GM12878 (cell line): Measurements from ENCODE around the gene PRSS57. TPM values are rescaled to one million over a fixed set of nuclear protein-coding genes. Genes with fewer than 3 reads are reported as not detected.
A peak's percentile ranks its signal among the peaks of the same experiment; 100 is the strongest.

Experiments
- ATAC-seq: fragments of 200-7000 bp; cut with Tn5 transposase; 3 replicates; pipeline ENCODE4 v1.9.1; 2020; ENCODE audit warnings: mild to moderate bottlenecking, moderate library complexity
- BruUV-seq: library from RNA; stranded (reverse); fragments of 400-500 nt; replicated peaks from 2 replicates; lab custom pipeline; 2021; lab: Mats Ljungman, UMichigan
- CTCF ChIA-PET: fragments of 300-600 bp; sonication (Branson Sonifier 250); formaldehyde crosslinking; extraction: SDS; loops from one replicate; lab custom pipeline; 2021; ENCODE audit warnings: inconsistent platforms; lab: Yijun Ruan, JAX
- POLR2A ChIA-PET: fragments of 350-600 bp; formaldehyde crosslinking; extraction: SDS; loops from one replicate; lab custom pipeline; 2021; ENCODE audit warnings: inconsistent platforms; lab: Charles Lee
- RAD21 ChIA-PET: fragments of 300-600 bp; sonication (Branson Sonifier 250); formaldehyde crosslinking; loops from one replicate; lab custom pipeline; 2023; ENCODE audit warnings: antibody characterized with exemption; ENCODE audit not compliant: unreplicated experiment; lab: Charles Lee
- SMC1A ChIA-PET: fragments of 300-600 bp; sonication (Branson Sonifier 250); formaldehyde crosslinking; loops from one replicate; lab custom pipeline; 2023; ENCODE audit not compliant: unreplicated experiment, uncharacterized antibody; lab: Charles Lee
- DNase-seq: peaks from one replicate; pipeline ENCODE4 v3.0.0-alpha.2; 2011; ENCODE audit warnings: low read depth, low spot score
- FAIRE-seq: peaks from 3 replicates; lab custom pipeline; 2011; peaks lifted over from hg19 to GRCh38; lab: Jason Lieb, UNC
- H2AFZ ChIP-seq: 2 replicates; pipeline ENCODE4 v1.6.0; 2011; ENCODE audit warnings: low read depth, low read length, control low read depth; ENCODE audit not compliant: control insufficient read depth
- H3K27ac ChIP-seq: 2 replicates; pipeline ENCODE4 v1.5.1; 2011; ENCODE audit warnings: control low read depth; ENCODE audit not compliant: control insufficient read depth, insufficient read depth
- H3K27me3 ChIP-seq, 2 experiments: replicated peaks in 1 of 2; 2 replicates each; pipeline versions ENCODE4 v1.6.0 to v1.6.1; 2011; ENCODE audit warnings: low read length in 1 of 2; ENCODE audit not compliant: control insufficient read depth in 2 of 2, insufficient read depth in 2 of 2
- H3K36me3 ChIP-seq, 2 experiments: 2 replicates each; pipeline ENCODE4 v1.5.1; 2011; ENCODE audit warnings: low read length in 1 of 2; ENCODE audit not compliant: control insufficient read depth in 2 of 2, insufficient read depth in 2 of 2
- H3K4me1 ChIP-seq: 2 replicates; pipeline ENCODE4 v1.6.1; 2011; ENCODE audit warnings: mild to moderate bottlenecking, low read length, moderate library complexity, mixed read lengths; ENCODE audit not compliant: control insufficient read depth, insufficient read depth
- H3K4me2 ChIP-seq: 2 replicates; pipeline ENCODE4 v1.6.0; 2011; ENCODE audit warnings: control low read depth; ENCODE audit not compliant: control insufficient read depth, insufficient read depth
- H3K4me3 ChIP-seq: fragments of 200-600 bp; sonication (generic); 2 replicates; pipeline ENCODE4 v1.5.1; 2016
- H3K79me2 ChIP-seq: 2 replicates; pipeline ENCODE4 v1.6.0; 2011; ENCODE audit warnings: low read length; ENCODE audit not compliant: control insufficient read depth, insufficient read depth
- H3K9ac ChIP-seq: 2 replicates; pipeline ENCODE4 v1.8.0; 2011; ENCODE audit warnings: low read length, control low read depth, mixed read lengths; ENCODE audit not compliant: control insufficient read depth, insufficient read depth
- H3K9me3 ChIP-seq: replicated peaks from 3 replicates; pipeline ENCODE4 v1.5.1; 2011; ENCODE audit warnings: mild to moderate bottlenecking, low read length; ENCODE audit not compliant: control insufficient read depth, insufficient read depth
- H4K20me1 ChIP-seq: 2 replicates; pipeline ENCODE4 v1.6.0; 2011; ENCODE audit not compliant: control insufficient read depth, insufficient read depth
- CHD2 ChIP-seq: IDR thresholded peaks from 2 replicates; pipeline ENCODE4 v1.6.1; 2011; ENCODE audit warnings: low read depth, low read length, improper control_type of control experiment, borderline replicate concordance
- CHD4 ChIP-seq: fragments of 200-600 bp; sonication (generic); IDR thresholded peaks from 2 replicates; pipeline ENCODE4 v1.6.1; 2016; ENCODE audit warnings: mild to moderate bottlenecking
- EZH2 ChIP-seq: IDR thresholded peaks from 2 replicates; pipeline ENCODE4 v1.6.1; 2012; ENCODE audit warnings: low read depth, mild to moderate bottlenecking, control low read depth, inconsistent platforms, low read length, borderline replicate concordance; ENCODE audit not compliant: control insufficient read depth
- IKZF1 ChIP-seq: fragments of 450-650 bp; conservative IDR thresholded peaks from 2 replicates; pipeline ENCODE4 v1.6.1; 2017; ENCODE audit warnings: antibody characterized with exemption, mild to moderate bottlenecking
- MEF2B ChIP-seq: fragments of 450-650 bp; IDR thresholded peaks from 2 replicates; pipeline ENCODE4 v1.6.1; 2018; ENCODE audit warnings: mild to moderate bottlenecking, moderate library complexity; ENCODE audit not compliant: partially characterized antibody, poor library complexity, severe bottlenecking
- NR2F1 ChIP-seq: fragments of 450-650 bp; conservative IDR thresholded peaks from 2 replicates; pipeline ENCODE4 v1.6.1; 2017; ENCODE audit warnings: mild to moderate bottlenecking
- PAX8 ChIP-seq: fragments of 450-650 bp; IDR thresholded peaks from 2 replicates; pipeline ENCODE4 v1.6.1; 2017; ENCODE audit warnings: mild to moderate bottlenecking, moderate library complexity
- POLR2A ChIP-seq: IDR thresholded peaks from 2 replicates; pipeline ENCODE4 v1.6.1; 2011; ENCODE audit warnings: low read depth, mild to moderate bottlenecking, low read length
- RUNX3 ChIP-seq: IDR thresholded peaks from 2 replicates; pipeline ENCODE4 v1.6.1; 2012; ENCODE audit warnings: low read length, inconsistent platforms
- SP1 ChIP-seq: IDR thresholded peaks from one replicate; pipeline ENCODE4 v1.6.1; 2011; ENCODE audit warnings: low read depth, low read length
- TCF12 ChIP-seq: IDR thresholded peaks from 2 replicates; pipeline ENCODE4 v1.6.1; 2011; ENCODE audit warnings: low read depth, mild to moderate bottlenecking, low read length
- ZBED1 ChIP-seq: IDR thresholded peaks from 2 replicates; pipeline ENCODE4 v1.6.1; 2016; ENCODE audit warnings: borderline replicate concordance
- ZNF207 ChIP-seq: fragments of 450-650 bp; IDR thresholded peaks from 2 replicates; pipeline ENCODE4 v1.6.1; 2014; ENCODE audit warnings: antibody characterized with exemption, mild to moderate bottlenecking, borderline replicate concordance
- ZSCAN29 ChIP-seq: fragments of 450-650 bp; IDR thresholded peaks from 2 replicates; pipeline ENCODE4 v1.6.1; 2017; ENCODE audit warnings: mild to moderate bottlenecking, moderate library complexity
- WGBS: methylation state at CpG from one replicate; pipeline ENCODE4 v1.1.6; 2016; ENCODE audit warnings: low lambda C conversion rate; ENCODE audit not compliant: insufficient replicate concordance, insufficient coverage; ENCODE audit errors: missing lambda C conversion rate; 5-methylcytosine and 5-hydroxymethylcytosine counted together
- in situ Hi-C: fragments of 300-500 bp; cut with MboI; formaldehyde crosslinking; loops from 9 replicates; pipeline ENCODE4 v1.14.3; 2018; ENCODE audit warnings: mixed read lengths
- intact Hi-C: fragments of 100-400 bp; cut with micrococcal nuclease; formaldehyde crosslinking; loops from one replicate; pipeline ENCODE4 v1.14.2; 2022; ENCODE audit not compliant: unreplicated experiment
- polyA plus RNA-seq, 11 experiments: library from polyadenylated mRNA; depleted of rRNA in 4 of 11; unstranded in 6 of 11; stranded (reverse) in 5 of 11; fragments of >200 nt; fragmentation: Nextera tagmentation in 4 of 11; fragmentation: Illumina TruSeq in 1 of 11; extraction: Ambion mirVana in 4 of 11; extraction: Trizol in 1 of 11; gene quantifications; 1 replicate in 1 of 11; 2 replicates in 10 of 11; pipeline versions ENCODE4 v1.2.1 to v1.2.3, GENCODE V29; 2011 to 2016; ENCODE audit warnings: inconsistent platforms in 2 of 11, missing spikeins in 2 of 11, low read depth in 1 of 11
- total RNA-seq, 4 experiments: library from RNA; depleted of rRNA in 3 of 4; stranded (reverse); fragments of >200 nt in 3 of 4; fragmentation: Illumina TruSeq in 1 of 4; extraction: Trizol in 1 of 4; gene quantifications; 2 replicates each; pipeline versions ENCODE4 v1.2.1 to v1.2.3, GENCODE V29; 2013 to 2021
- TF ChIP-seq, protein P1 (sequence below): fragments of 450-650 bp; conservative IDR thresholded peaks from 2 replicates; pipeline ENCODE4 v1.6.1; 2017; ENCODE audit warnings: mild to moderate bottlenecking, moderate library complexity
- TF ChIP-seq, protein P2 (sequence below): IDR thresholded peaks from 2 replicates; pipeline ENCODE4 v1.6.1; 2011; ENCODE audit warnings: borderline replicate concordance, low read depth, mild to moderate bottlenecking, moderate library complexity, low read length; ENCODE audit not compliant: insufficient read depth, poor library complexity, severe bottlenecking
- TF ChIP-seq, protein P3 (sequence below): fragments of 450-650 bp; IDR thresholded peaks from 2 replicates; pipeline ENCODE4 v1.6.1; 2016; ENCODE audit warnings: mild to moderate bottlenecking
- TF ChIP-seq, protein P4 (sequence below): IDR thresholded peaks from 2 replicates; pipeline ENCODE4 v1.6.1; 2011; ENCODE audit warnings: low read depth, mild to moderate bottlenecking, low read length, moderate library complexity, borderline replicate concordance; ENCODE audit errors: extremely low read depth

The PRSS57 gene
- total and polyA plus RNA-seq, 10 of the 15 experiments (the other 5 are each of a cell fraction or from before 2014, with no cell fraction given) = not detected

DNA sequence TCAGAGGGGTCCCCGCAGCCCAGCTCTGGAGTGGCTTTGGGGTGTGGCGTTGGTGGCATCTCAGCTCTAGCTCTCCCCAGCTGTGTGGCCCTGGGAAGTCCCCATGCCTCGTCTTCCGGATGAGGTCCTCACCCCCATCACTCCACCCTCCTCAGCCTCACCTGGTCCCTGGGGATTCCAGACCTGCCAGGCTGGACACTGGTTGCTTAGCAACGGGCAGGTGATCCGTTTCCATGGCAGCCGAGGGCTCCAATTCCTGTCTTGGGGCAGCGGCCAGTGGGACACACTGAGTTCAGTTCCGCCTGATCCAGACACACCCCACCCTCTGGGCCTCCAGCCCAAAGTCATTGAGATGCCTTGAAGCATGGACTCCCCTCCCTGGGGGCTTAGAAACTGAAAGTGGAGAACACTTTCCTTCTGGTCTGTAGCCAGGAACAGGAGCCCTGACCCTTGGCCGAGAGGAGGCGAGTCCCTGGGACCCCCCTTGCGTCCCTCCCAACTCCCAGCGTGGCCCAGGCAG, 48.0 kb upstream of the PRSS57 start (continued):
- TF ChIP-seq, protein P1, sequence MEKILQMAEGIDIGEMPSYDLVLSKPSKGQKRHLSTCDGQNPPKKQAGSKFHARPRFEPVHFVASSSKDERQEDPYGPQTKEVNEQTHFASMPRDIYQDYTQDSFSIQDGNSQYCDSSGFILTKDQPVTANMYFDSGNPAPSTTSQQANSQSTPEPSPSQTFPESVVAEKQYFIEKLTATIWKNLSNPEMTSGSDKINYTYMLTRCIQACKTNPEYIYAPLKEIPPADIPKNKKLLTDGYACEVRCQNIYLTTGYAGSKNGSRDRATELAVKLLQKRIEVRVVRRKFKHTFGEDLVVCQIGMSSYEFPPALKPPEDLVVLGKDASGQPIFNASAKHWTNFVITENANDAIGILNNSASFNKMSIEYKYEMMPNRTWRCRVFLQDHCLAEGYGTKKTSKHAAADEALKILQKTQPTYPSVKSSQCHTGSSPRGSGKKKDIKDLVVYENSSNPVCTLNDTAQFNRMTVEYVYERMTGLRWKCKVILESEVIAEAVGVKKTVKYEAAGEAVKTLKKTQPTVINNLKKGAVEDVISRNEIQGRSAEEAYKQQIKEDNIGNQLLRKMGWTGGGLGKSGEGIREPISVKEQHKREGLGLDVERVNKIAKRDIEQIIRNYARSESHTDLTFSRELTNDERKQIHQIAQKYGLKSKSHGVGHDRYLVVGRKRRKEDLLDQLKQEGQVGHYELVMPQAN = no peak
- TF ChIP-seq MEF2B (peak; percentile 87), NR2F1 (no peak), IKZF1 (0 out of 2 replicates have a peak, but pooled peaks have one; percentile 16), ZBED1 (no peak), CHD2 (no peak), ZSCAN29 (no peak)

DNA sequence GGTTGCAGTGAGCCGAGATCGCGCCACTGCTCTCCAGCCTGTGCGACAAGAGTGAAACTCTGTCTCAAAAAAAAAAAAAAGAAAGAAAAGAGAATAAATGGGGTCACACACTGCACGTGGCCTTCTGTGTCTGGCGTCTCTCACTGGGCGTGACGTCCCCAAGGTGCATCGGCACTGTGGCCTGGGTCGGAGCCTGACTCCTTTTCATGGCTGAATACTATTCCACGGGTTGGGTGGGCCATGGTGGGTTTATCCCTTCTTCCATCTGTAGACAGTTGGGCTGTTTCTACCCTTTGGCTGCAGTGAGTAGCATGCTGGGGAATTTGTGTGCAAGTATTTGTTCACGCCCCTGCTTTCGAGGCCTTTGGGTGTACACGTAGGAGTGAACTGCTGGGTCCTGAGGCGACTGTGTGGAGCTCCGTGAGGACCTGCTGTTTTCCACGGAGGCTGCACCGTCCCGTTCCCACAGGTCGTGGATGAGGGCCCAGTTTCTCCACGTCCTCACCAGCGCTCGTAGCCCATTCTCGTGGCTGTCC, 47.4 kb upstream of the PRSS57 start:
- Histone ChIP-seq H3K79me2 (no peaks in the 10 kb centered on the region), H4K20me1 (no peaks in the 10 kb centered on the region), H3K4me3 (no peak overlapping the region), H2AFZ (no peak overlapping the region), H3K9me3 (no peaks in the 10 kb centered on the region; the same call in 2 of the 3 replicates), H3K4me2 (no peak overlapping the region), H3K36me3 (no peaks in the 10 kb centered on the region), H3K4me1 (no peaks in the 10 kb centered on the region), H3K9ac (no peak overlapping the region), H3K27me3 (no peaks in the 10 kb centered on the region), H3K27ac (no peak overlapping the region)
- DNase-seq (no peak), FAIRE-seq (no peak), ATAC-seq (no peak)
- WGBS = 77% methylated on average over 22 of the region's 24 CpGs
- ChIA-PET SMC1A (no interaction called here), CTCF (no interaction called here), POLR2A (interaction anchor here (0.6 to 1.2 kb wide), 2 partner anchors 56 to 179 kb away, joined by 3 read pairs; no protein-coding TSS in a partner anchor), RAD21 (interaction anchor here (1.3 kb wide), 1 partner anchor 9 kb away, joined by 5 read pairs; no protein-coding TSS in a partner anchor)
- no TSS peak for BruUV-seq
- intact Hi-C loops (no loop called here), in situ Hi-C loops (no loop called here)
- TF ChIP-seq EZH2 (no peak), RUNX3 (no peak), SP1 (no peak), POLR2A (no peak), ZNF207 (no peak), TCF12 (no peak), CHD4 (no peak), PAX8 (no peak)
- TF ChIP-seq, protein P2, sequence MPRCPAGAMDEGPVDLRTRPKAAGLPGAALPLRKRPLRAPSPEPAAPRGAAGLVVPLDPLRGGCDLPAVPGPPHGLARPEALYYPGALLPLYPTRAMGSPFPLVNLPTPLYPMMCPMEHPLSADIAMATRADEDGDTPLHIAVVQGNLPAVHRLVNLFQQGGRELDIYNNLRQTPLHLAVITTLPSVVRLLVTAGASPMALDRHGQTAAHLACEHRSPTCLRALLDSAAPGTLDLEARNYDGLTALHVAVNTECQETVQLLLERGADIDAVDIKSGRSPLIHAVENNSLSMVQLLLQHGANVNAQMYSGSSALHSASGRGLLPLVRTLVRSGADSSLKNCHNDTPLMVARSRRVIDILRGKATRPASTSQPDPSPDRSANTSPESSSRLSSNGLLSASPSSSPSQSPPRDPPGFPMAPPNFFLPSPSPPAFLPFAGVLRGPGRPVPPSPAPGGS = no peak
- TF ChIP-seq, protein P3, sequence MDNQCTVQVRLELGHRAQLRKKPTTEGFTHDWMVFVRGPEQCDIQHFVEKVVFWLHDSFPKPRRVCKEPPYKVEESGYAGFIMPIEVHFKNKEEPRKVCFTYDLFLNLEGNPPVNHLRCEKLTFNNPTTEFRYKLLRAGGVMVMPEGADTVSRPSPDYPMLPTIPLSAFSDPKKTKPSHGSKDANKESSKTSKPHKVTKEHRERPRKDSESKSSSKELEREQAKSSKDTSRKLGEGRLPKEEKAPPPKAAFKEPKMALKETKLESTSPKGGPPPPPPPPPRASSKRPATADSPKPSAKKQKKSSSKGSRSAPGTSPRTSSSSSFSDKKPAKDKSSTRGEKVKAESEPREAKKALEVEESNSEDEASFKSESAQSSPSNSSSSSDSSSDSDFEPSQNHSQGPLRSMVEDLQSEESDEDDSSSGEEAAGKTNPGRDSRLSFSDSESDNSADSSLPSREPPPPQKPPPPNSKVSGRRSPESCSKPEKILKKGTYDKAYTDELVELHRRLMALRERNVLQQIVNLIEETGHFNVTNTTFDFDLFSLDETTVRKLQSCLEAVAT = no peak
- TF ChIP-seq, protein P4, sequence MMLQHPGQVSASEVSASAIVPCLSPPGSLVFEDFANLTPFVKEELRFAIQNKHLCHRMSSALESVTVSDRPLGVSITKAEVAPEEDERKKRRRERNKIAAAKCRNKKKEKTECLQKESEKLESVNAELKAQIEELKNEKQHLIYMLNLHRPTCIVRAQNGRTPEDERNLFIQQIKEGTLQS = no peak
